Astrocyte of the cerebellum (primary cell): ENCODE data around the gene ABCA9.

Experiments used
- DNase-seq: peaks from one replicate; pipeline ENCODE4 v3.0.0-alpha.2; 2011; ENCODE audit warnings: low read depth
- H3K4me3 ChIP-seq: 2 replicates; pipeline ENCODE4 v1.5.1; 2011; ENCODE audit warnings: mild to moderate bottlenecking, low read depth, low read length, moderate library complexity
- in situ Hi-C: cut with HindIII; loops from 2 replicates; pipeline ENCODE4 v1.10.0; 2017; ENCODE audit warnings: low sequenced_read_pairs
- TF ChIP-seq, protein P1 (sequence below): IDR thresholded peaks from 2 replicates; pipeline ENCODE4 v1.5.1; 2012; ENCODE audit warnings: low read length, low read depth, moderate library complexity, mild to moderate bottlenecking; ENCODE audit errors: missing control alignments

ABCA9 gene

DNA sequence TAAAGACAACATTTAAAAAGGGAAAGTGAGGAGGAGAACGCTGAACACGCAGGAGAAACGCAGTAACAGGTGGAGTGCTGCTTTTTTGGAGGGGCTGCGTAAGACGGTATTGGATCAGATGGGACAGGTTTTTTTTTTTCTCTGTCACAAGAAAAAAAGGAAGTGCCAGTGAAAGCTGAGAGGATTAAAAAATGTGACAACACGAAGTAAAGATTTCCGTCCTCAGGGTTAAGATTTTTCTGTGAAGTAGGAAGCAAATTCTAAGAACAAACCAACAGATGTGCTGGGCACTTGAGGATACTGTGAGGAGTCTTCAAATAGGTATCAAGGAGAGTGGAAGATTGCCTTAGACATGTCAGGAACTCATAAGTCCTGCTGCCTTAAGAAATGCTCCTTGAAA lies 5.8 kb upstream of the ABCA9 start:
- no peak for DNase-seq
- H3K4me3 ChIP-seq, result no peak overlapping the region
- in situ Hi-C loops, result no loop called here
- TF ChIP-seq, protein P1, sequence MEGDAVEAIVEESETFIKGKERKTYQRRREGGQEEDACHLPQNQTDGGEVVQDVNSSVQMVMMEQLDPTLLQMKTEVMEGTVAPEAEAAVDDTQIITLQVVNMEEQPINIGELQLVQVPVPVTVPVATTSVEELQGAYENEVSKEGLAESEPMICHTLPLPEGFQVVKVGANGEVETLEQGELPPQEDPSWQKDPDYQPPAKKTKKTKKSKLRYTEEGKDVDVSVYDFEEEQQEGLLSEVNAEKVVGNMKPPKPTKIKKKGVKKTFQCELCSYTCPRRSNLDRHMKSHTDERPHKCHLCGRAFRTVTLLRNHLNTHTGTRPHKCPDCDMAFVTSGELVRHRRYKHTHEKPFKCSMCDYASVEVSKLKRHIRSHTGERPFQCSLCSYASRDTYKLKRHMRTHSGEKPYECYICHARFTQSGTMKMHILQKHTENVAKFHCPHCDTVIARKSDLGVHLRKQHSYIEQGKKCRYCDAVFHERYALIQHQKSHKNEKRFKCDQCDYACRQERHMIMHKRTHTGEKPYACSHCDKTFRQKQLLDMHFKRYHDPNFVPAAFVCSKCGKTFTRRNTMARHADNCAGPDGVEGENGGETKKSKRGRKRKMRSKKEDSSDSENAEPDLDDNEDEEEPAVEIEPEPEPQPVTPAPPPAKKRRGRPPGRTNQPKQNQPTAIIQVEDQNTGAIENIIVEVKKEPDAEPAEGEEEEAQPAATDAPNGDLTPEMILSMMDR, result no peak

DNA sequence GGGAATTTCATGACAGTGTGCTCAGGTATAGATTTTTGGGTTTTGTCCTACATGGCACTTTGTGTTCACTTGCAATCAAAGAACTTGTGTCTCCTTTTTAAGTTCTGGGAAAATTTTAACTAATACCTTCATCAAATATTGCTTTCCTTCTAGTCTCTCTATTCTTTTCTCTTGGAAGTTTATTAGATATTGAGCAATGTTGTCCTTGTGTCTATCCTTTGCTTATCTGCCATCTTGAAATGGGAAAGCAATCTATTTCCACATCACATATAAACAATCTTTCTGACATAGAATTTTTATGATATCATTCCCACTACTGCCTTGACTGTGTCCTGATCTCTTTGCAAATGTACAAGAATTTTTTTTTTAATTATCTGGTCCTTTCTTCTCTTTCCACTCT lies 4.4 kb upstream of the ABCA9 start:
- TF ChIP-seq, protein P1, result no peak
- in situ Hi-C loops, result no loop called here
- no peak for DNase-seq
- no peak overlapping the region for H3K4me3 ChIP-seq

DNA sequence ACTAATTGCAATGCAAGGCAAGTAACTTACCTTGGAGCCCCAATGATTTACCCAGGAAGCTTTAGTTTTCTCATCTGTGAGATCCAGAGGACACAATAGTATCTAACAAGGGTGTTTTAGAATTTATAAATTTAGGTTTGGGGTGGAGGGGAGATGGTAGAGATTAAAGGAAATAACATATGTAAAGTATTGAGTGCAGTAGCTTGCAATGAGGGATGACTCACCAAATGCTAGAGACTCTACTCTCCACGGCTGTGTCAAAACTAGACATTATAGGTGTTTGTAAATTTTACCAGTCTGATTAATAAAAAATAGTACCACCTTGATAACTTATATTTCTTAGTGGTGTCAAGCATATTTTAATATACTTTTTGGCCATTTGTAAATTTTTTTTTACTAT lies 3.7 kb upstream of the ABCA9 start:
- TF ChIP-seq, protein P1, result no peak
- DNase-seq, result no peak
- in situ Hi-C loops, result no loop called here
- H3K4me3 ChIP-seq, result no peak overlapping the region

DNA sequence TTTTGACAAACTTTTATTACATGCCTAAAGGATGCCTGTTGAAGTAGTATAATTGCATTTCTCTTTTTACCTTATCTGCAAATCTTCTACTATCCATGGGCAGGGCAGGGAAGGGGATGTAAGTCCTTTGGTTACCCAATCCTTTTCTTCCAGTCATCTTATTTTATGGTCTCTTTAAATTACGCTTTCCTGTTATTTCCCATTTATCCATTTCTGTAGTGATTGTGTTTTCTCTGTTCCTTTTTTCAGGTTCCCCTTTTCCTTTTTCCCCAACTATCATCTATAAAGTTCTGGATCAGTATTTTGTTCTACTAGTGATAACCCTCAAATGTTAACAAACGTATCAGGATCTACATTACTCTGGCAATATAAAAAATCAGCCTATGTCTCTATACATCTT lies 3.3 kb upstream of the ABCA9 start:
- no peak for DNase-seq
- H3K4me3 ChIP-seq, result no peak overlapping the region
- TF ChIP-seq, protein P1, result no peak
- in situ Hi-C loops, result no loop called here

DNA sequence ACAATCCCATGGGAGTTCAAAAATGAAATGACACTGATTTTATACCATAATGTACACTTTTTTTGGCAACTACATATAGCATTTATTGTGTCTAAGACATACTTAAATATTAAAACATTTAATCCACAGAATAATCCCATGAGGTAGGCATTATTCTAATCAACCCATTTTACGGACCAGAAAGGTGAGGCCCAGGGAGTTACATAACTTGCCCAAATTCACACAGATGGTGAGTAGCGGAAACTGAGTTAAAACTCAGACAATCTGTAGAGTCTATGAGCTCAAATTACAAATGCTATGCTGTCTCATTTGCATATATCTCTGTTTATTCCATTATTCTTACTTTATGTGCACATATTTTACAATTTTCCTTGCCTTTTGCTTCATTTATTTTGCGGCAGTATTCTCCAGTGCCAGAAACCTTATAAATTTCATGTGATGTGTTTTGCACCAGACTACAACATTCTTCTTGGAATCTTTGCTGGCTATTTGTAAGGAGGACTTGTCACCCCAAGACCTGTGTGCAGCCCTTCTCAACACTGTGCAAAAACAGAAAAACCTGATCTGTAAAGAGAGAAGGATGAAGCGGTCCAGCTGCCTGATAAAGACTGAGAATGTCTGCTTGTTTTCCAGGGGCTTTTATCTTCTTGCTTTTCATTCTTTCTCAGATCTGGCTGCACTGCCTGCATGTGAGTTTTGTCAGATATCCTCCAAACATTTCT lies 2.3 kb upstream of the ABCA9 start:
- H3K4me3 ChIP-seq, result no peak overlapping the region
- in situ Hi-C loops, result no loop called here
- no peak for DNase-seq
- TF ChIP-seq, protein P1, result no peak

DNA sequence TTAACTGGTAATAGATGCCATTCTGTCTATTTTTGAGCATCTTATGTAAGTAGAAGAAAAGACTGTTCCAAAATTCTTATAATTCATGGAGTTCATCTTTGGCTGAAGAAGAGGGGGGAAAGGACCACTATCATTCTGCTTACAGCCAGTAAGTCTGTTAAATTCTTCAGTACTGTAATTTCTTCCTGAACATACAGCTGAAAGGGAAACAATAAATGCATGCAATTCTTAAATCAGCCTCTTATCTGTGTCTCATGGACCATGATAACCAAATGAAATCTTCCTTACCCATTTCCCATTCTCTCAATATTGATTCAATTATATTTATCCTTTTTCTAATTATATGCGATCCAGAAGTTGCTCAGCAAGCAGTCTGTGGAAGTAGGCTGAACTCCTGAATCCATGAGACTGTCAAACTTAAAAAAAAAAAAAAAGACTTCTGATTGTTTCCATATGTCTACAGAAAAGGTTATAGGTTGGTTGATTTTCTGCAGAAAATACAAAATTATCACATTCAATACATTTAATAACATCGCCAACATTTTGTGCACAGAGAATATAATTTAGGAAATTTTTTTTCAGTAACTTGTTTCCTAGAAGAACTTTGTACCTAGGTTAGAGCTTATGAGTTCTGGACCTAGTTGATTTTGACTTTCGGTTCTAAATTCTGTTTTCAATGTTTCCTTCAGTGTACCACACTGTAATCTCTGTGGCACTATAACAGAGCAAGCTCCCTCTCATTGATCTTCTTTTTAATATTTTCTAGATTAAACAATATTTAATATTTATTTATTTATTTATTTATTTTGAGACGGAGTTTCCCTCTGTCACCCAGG lies 1.2 kb upstream of the ABCA9 start:
- no peak overlapping the region for H3K4me3 ChIP-seq
- in situ Hi-C loops, result no loop called here
- DNase-seq, result no peak
- TF ChIP-seq, protein P1, result no peak
